Hematopoietic multipotent progenitor cell (in vitro differentiated cells): ENCODE measurements around the gene PDE11A. TPM values are rescaled to one million over a fixed set of nuclear protein-coding genes. Genes with fewer than 3 reads are reported as not detected.
"Not testable (repeated sequence)": the region's sequence is repeated elsewhere in the genome, so short reads cannot be mapped to it uniquely, and the experiment has no call there.

Experiments
- DNase-seq, 3 donors: peaks; one replicate each; pipeline ENCODE4 v3.0.0-alpha.2; 2011 to 2015; ENCODE audit warnings: low read depth in 2 of 3, low spot score in 2 of 3
- total RNA-seq: library from RNA; depleted of rRNA; stranded (reverse); fragments of >200 nt; gene quantifications from one replicate; pipeline ENCODE4 v1.2.3, GENCODE V29; 2012

Gene PDE11A
- total RNA-seq, 1 donor, result under 0.01 TPM

DNA sequence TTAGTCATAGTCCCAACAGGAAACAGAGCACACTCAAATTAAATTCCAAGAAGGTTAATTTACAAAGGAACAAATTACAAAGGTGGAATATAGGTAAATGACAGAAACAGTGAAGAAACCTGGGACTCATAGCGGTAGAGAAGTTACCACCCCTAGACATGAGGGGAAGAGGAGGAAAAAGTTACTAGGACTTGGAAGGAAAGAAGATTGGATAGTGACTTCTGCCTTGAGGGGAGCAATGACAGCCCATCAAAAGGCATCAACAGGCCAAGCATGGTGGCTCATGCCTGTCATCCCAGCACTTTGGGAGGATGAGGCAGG is 2.4 kb upstream of the PDE11A start:
- no peak for DNase-seq

DNA sequence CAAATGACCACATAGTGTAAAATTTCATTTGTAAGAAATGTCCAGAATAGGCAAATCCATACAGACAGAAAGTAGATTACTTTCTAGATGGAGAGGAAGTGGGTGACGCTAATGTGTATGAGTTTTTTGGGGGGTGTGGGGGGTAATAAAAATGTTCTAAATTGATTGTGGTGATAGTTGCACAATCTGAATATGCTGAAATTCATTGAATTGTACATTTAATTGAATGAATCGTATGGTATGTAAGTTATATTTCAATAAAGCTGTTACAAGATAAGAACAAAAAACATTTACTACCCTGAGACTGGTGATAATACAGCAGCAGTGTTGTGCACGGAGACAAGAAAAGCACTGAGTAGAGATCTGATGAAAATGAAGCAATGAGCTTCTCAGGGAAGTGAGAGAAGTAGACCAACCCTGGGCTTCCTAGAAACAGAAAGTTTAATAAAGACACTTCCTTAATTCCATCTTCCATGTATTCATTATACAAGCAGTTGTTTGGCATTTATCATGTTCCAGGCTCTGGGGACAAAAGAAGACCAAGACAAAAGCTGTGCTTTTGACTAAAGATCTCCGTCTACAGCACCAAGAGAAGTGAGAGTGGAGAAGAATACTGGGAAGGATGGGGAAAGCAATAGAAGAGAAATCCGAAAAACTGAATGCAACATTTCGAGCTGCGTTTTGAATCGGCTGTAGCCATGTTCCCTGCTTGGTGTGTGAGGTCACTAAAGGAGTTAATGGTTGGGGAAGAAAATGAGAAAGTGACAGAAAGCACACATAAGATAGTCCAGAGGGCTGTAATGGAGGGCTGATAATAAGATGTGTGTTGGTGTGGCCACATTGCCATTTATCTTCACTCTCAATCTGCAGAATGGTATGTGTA is 1.8 kb upstream of the PDE11A start:
- no peak for DNase-seq

DNA sequence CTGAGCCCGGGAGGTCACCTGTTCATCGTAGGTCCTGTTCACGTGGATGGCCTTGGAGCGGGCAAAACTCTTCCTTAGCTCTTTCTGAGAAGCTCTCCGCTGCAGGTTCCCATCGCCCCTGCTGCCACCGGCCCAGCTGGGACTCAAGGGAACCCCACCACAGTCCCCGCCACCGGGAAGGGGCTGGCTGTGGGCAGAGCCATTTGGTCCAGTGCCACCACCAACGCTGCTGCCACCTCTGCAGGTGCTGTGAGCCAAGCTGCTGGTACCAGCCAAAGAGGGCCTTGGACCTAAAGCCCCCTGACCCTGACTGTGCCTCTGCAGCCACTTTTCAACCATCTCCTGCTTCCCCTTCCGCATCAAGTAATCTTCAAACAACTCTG is 586 bp downstream of the PDE11A start:
- DNase-seq, result no peak

GRCh38 chr2:178070824-178071223 is 1.8 kb downstream of the PDE11A start:
- no peak for DNase-seq

DNA sequence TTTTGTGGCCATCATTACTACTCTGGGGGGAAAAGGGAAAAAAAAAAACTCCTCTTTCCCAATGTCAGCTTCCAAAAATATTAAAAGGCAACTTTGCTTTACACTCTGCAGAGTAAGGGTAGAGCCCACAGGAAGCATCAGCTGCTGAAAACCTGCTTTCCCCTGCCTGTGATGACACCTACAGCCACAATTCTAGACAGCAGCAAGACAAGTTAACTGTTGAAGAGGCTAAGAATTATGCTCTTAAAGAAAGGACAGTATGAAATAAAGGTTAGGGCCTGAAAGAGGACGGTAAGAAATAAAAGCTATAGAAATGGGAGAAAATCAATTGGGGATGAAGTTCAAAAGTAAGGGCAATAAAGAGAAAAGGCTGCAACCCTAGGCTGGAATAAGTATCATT is 3.0 kb downstream of the PDE11A start:
- DNase-seq, result peak in 1 of 3 donors; percentile 7

DNA sequence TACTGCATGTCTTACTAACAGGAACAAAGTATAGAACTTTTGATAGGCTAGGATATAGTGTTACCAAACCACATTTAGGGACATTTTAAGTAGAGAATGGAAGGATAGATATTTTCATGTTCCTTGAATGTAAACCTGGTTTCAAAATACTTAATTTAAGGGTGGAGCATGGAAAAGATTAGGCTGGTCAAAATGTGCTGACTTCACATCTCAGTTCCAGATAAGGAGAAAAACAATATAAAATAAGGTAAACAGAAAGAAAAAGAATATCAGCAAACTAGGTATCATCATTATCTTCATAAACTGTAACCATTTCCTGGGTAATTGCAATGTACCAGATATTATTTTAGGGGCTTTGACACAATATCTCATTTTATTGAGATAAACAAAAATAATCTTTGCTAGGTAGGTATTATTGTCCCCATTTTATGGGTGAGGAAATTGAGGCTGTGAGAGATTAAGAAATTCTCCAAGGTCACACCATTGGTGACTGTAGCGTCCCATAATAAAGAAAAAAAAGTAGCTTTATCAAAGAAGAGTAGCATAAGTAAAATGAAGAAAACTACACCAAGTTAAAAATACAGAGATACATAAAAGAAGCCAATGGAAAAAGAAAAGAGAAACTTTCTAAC is 3.6 kb downstream of the PDE11A start:
- DNase-seq, result no peak

DNA sequence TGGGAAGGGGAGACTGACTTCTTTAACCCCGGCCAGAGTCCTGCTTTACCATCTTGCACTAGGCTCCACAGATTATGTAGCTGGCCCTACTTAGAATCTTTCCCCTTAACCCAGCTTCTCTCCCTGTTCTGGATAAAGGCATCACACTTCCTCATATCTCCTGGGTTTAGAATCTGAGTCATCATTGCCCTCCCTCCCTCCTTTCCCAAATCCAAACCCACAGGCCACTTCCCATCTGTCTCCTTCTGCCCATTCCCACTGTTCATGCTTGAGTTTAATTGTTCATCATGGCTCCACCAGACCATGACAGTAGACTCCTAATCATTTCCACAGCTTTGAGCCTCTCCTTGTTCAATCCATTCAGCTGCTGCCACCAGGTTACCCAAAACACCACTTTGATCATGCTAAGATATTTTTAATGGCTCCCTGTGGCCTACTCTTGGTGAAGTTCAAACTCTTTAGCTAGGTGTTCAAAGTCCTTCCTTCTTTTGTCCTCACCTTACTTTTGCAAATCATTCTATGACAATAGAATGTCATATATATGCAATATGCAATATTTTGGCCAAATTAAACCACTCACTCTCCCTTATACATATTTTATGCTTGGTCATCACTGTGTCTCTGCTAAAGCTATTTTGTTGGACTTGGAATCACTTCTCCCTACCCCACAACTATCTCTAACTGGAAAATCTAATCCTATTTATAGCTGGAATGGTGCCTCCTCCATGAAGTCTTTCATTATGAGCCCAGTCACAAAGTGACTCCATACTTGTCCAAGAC is 5.5 kb downstream of the PDE11A start:
- DNase-seq, result no peak

DNA sequence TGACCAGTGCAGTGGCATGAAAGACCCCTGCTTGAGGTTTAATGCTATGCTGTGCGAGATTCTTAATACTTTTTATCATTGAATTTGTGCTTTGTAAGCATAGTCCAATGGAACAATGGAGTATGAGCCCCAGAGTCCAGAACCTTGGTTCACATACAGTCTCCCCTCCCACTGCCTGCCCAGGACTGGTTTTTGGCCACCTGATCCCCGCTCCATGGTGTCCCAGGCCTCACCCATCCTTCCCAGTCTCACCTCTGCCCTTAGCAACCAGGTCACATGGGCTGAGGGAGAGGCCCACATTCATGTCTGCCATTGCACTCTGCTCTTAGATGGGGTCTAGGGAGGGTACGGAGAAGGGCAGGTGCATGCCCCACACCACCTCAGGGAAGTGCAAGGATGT is 6.3 kb downstream of the PDE11A start:
- no peak for DNase-seq

GRCh38 chr2:178059681-178060080 is 12.9 kb downstream of the PDE11A start:
- DNase-seq, result no peak

- no peak for DNase-seq
Measured at GRCh38 chr2:178059111-178059510, 13.5 kb downstream of the PDE11A start.

DNA sequence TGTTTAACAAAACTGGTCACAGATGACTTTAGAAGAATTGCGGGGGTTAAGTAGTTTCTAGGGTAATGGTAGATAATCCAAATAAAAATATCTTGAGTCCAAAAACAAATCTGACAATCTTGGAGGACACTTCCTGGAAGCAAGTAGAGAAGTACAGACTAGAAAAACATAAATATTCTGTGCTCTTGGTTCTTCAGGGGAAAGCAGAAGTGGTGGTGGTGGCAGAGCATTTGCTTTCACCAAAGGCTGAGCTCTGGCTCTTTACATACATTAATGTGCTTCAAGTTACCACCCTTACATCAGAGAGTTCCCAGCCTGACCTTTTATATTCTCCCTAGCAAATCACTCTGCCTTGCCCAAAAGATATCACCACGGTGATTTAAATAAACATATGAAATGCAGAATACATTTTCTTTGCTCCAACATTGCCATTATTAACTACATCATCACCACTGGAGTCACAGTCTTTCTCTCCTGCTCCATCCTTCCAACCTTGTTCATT is 15.3 kb downstream of the PDE11A start:
- no peak for DNase-seq

DNA sequence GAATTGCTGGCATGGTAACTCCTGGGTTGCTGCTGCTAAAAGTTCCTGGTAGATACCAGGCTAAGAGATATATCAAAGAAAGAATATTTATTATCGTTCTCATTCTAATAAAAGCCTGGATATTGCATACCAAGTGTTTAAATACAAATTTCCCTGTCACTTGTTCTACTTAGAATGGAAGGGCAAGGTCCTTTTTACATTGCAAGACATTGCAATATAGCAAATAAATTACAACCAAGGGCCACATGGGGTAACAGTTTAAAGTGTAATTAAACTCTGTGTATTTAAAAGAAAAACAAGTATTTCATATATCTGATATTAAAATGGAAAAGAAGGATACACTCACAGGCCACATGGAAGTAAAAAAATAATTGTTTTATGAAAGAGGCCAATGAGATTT is 16.2 kb downstream of the PDE11A start:
- no peak for DNase-seq

- not testable (repeated sequence) for DNase-seq
Measured at GRCh38 chr2:178051257-178051656, 21.3 kb downstream of the PDE11A start.

DNA sequence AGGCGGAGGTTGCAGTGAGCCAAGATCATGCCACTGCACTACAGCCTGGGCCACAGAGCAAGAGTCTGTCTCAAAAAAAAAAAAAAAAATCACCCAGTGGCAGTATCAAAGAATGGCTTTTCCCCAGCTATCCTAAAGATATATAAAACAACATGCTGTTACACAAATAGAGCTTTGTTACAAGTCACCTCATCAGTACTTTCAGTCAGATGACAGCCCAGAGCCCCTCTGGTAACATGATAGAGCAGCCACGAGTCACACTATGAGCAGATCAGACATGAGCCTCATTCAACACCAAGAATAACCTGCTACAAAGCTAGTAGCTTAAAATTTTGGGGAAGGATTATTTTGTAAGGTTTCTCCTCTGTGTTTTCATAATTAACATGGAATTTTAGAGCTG is 25.2 kb downstream of the PDE11A start:
- no peak for DNase-seq

- DNase-seq, result no peak
Measured at GRCh38 chr2:178044836-178045235, 27.7 kb downstream of the PDE11A start.

DNA sequence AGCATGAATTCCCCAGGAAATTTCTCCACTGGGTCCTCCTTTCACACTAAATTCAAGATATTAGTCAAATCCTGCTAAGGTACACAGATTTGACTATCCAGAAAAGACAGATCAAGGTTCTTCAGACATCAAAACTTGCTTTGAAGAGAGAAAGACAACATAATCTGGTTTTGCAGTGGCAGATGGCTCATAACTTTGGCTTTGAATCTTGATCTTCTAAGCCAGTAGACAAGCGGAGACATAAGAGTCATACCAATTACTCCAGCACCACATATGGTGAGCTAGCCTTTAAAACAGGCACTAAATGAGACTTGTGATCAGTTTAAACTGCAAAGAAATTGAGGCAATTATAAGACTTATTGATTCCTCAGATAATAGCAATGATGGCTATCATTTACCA is 29.3 kb downstream of the PDE11A start:
- DNase-seq, result no peak

DNA sequence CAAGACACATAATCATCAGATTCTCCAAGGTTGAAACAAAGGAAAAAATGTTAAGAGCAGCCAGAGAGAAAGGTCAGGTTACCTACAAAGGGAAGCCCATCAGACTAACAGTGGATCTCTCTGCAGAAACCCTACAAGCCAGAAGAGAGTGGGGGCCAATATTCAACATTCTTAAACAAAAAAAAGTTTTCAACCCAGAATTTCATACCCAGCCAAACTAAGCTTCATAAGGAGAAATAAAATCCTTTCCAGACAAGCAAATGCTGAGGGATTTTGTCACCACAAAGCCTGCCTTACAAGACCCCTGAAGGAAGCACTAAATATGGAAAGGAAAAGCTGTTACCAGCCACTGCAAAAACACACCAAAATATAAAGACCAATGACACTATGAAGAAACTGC is 39.0 kb downstream of the PDE11A start:
- not testable (repeated sequence) for DNase-seq

- DNase-seq, result no peak
Measured at GRCh38 chr2:178029342-178029741, 43.2 kb downstream of the PDE11A start.

DNA sequence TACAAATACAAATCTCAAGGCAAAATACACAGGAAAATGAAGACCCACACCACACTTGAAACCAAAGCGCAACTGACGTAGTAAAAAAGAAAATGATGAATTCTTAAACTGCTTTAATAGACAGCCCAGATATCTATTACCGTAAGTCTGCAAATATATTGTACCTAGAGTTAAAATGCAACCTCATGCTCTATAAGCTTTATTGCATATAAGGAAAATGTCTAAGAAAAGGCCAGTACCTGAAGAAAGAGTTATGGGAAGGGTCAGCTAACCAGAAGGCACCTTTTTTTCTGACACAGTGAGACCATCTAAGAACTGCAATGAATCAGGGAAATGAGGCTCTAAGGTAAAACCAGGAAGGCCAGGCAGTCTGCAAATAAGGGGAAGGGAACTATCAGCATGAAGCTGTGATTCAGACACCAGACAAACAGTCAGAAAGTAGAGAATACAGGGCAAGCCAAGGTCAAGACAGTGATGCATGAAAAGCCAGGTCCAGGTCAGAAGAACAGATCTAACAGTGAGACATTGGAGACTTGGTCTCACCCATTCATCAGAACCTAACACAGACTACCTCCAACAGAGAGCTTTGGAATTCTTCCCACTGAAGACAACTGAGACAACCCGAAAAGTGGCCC is 46.9 kb downstream of the PDE11A start:
- DNase-seq, result no peak

- no peak for DNase-seq
Measured at GRCh38 chr2:178018141-178018540, 54.4 kb downstream of the PDE11A start.

DNA sequence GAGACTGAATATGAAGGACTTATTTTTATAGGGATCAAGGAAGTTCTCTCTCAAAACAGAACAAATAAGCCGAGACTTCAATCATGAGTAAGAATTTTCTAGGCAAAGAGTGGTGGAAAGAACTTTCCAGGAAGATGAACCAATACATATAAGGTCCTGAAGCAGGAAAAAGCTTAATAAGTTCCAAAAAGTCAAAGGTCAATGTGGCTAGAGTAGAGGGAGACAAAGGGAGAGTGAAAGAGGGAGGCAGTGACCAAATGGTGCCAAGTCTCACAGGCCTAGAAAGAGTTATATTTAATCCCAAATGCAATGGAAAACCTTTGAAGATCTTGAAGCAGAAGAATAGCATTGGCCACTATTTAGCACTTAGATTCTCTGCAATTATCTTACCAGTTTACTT is 56.0 kb downstream of the PDE11A start:
- DNase-seq, result no peak
